Upper lobe of right lung (tissue), 1 donor: ENCODE measurements around the gene CD47. TPM values are rescaled to one million over a fixed set of nuclear protein-coding genes. Genes with fewer than 3 reads are reported as not detected.

Source experiments
- ATAC-seq: fragments of 200-7000 bp; cut with Tn5 transposase; one replicate; pipeline ENCODE4 v1.9.1; 2020; ENCODE audit warnings: mild to moderate bottlenecking, moderate library complexity
- DNase-seq: peaks from one replicate; pipeline ENCODE4 v3.0.0-alpha.2; 2020
- H3K27ac ChIP-seq: fragments of 200-600 bp; one replicate; pipeline ENCODE4 v1.8.0; 2022
- H3K27me3 ChIP-seq: fragments of 200-600 bp; one replicate; pipeline ENCODE4 v1.8.0; 2022; ENCODE audit warnings: mild to moderate bottlenecking
- H3K36me3 ChIP-seq: fragments of 200-600 bp; one replicate; pipeline ENCODE4 v1.8.0; 2022
- H3K4me1 ChIP-seq: fragments of 200-600 bp; one replicate; pipeline ENCODE4 v1.8.0; 2022
- H3K4me3 ChIP-seq: fragments of 200-600 bp; one replicate; pipeline ENCODE4 v1.8.0; 2022; ENCODE audit warnings: mild to moderate bottlenecking
- H3K9me3 ChIP-seq: fragments of 200-600 bp; one replicate; pipeline ENCODE4 v1.8.0; 2022
- CTCF ChIP-seq: fragments of 200-600 bp; IDR thresholded peaks from one replicate; pipeline ENCODE4 v1.8.0; 2022; ENCODE audit warnings: antibody characterized with exemption
- intact Hi-C: fragments of 100-400 bp; cut with DNase I; formaldehyde crosslinking; loops from one replicate; pipeline ENCODE4 v1.11.0; 2022
- total RNA-seq: library from RNA; stranded (reverse); fragmentation: NEBNext Ultra II Directional; extraction: Animal tissue kit (Norgen Biotek cat#: 25700); gene quantifications from one replicate; pipeline ENCODE4 v1.2.1, GENCODE V29; 2021
- donor health status: DM: no; HTN: yes; CAD: no; lungs with severe emphysema.

Gene CD47
- total RNA-seq, 1 donor from 2014 or later, result 228 TPM

- no peaks in the 10 kb centered on the region for H3K4me1 ChIP-seq
- no peaks in the 10 kb centered on the region for H3K9me3 ChIP-seq
- intact Hi-C loops, result no loop called here
- ATAC-seq, result peak; percentile 27
- TF ChIP-seq CTCF, result no peak
- no peak overlapping the region for H3K27ac ChIP-seq
- no peaks in the 10 kb centered on the region for H3K27me3 ChIP-seq
- no peak overlapping the region for H3K4me3 ChIP-seq
- DNase-seq, result no peak
- peaks cover 51% of the 10 kb centered on the region for H3K36me3 ChIP-seq
Measured at GRCh38 chr3:108053483-108053882, 37.3 kb downstream of the CD47 start.

- peak; percentile 88 for ATAC-seq
- H3K27ac ChIP-seq, result no peak overlapping the region
- no peaks in the 10 kb centered on the region for H3K27me3 ChIP-seq
- intact Hi-C loops, result no loop called here
- no peak for TF ChIP-seq CTCF
- H3K4me1 ChIP-seq, result no peaks in the 10 kb centered on the region
- no peak for DNase-seq
- H3K36me3 ChIP-seq, result peaks cover 47% of the 10 kb centered on the region
- no peaks in the 10 kb centered on the region for H3K9me3 ChIP-seq
- no peak overlapping the region for H3K4me3 ChIP-seq
Measured at GRCh38 chr3:108053067-108053466, 37.8 kb downstream of the CD47 start.

- intact Hi-C loops, result no loop called here
- H3K4me1 ChIP-seq, result no peaks in the 10 kb centered on the region
- peaks cover 51% of the 10 kb centered on the region for H3K36me3 ChIP-seq
- no peak overlapping the region for H3K27ac ChIP-seq
- H3K9me3 ChIP-seq, result no peaks in the 10 kb centered on the region
- no peak for ATAC-seq
- no peak for DNase-seq
- TF ChIP-seq CTCF, result no peak
- H3K27me3 ChIP-seq, result no peaks in the 10 kb centered on the region
- no peak overlapping the region for H3K4me3 ChIP-seq
Measured at GRCh38 chr3:108051005-108051404, 39.8 kb downstream of the CD47 start.

- peaks cover 63% of the 10 kb centered on the region for H3K36me3 ChIP-seq
- intact Hi-C loops, result no loop called here
- no peak for ATAC-seq
Measured at GRCh38 chr3:108047987-108048386, 42.8 kb downstream of the CD47 start.

GRCh38 chr3:108046247-108046646 is 44.6 kb downstream of the CD47 start:
- no peaks in the 10 kb centered on the region for H3K9me3 ChIP-seq

More at GRCh38 chr3:108047987-108048386, 42.8 kb downstream of the CD47 start:
- Histone ChIP-seq H3K27ac (no peak overlapping the region), H3K27me3 (no peaks in the 10 kb centered on the region), H3K9me3 (no peaks in the 10 kb centered on the region), H3K4me3 (no peak overlapping the region), H3K4me1 (no peaks in the 10 kb centered on the region)
- DNase-seq, result no peak
- no peak for TF ChIP-seq CTCF

More at GRCh38 chr3:108046247-108046646, 44.6 kb downstream of the CD47 start:
- Histone ChIP-seq H3K4me1 (no peaks in the 10 kb centered on the region), H3K27ac (no peak overlapping the region), H3K36me3 (peaks cover 62% of the 10 kb centered on the region), H3K27me3 (no peaks in the 10 kb centered on the region), H3K4me3 (no peak overlapping the region)
- intact Hi-C loops, result no loop called here
- DNase-seq (no peak), ATAC-seq (no peak)
- TF ChIP-seq CTCF, result no peak
